Testis (tissue), 3 donors: ENCODE data around the gene TRIP4. TPM values are rescaled to one million over a fixed set of nuclear protein-coding genes. Genes with fewer than 3 reads are reported as not detected.

Experiments used
- DNase-seq: peaks from one replicate; pipeline ENCODE4 v3.0.0-alpha.2; 2019
- H3K27ac ChIP-seq, 2 donors: fragments of 200-600 bp; sonication (generic); one replicate each; pipeline ENCODE4 v1.5.1; 2019
- H3K27me3 ChIP-seq: fragments of 200-600 bp; sonication (generic); one replicate; pipeline ENCODE4 v1.5.1; 2019
- H3K36me3 ChIP-seq: fragments of 200-600 bp; sonication (generic); one replicate; pipeline ENCODE4 v1.5.1; 2017; ENCODE audit warnings: low read depth; ENCODE audit errors: missing control alignments
- H3K4me1 ChIP-seq: fragments of 200-600 bp; sonication (generic); one replicate; pipeline ENCODE4 v1.5.1; 2019
- H3K4me3 ChIP-seq, 2 donors: fragments of 200-600 bp; sonication (generic); one replicate each; pipeline ENCODE4 v1.5.1; 2017 to 2019
- H3K9me3 ChIP-seq: fragments of 200-600 bp; sonication (generic); one replicate; pipeline ENCODE4 v1.5.1; 2017
- CTCF ChIP-seq, 3 experiments: fragments of 450-650 bp in 2 of 3; fragments of 200-600 bp in 1 of 3; sonication (generic) in 1 of 3; IDR thresholded peaks; one replicate each; pipeline ENCODE4 v1.5.1; 2016 to 2019; ENCODE audit warnings: antibody characterized with exemption in 3 of 3, mild to moderate bottlenecking in 2 of 3, moderate library complexity in 1 of 3
- POLR2A ChIP-seq: fragments of 450-650 bp; IDR thresholded peaks from one replicate; pipeline ENCODE4 v1.6.1; 2017; ENCODE audit warnings: antibody characterized with exemption, mild to moderate bottlenecking, moderate library complexity
- WGBS, 2 donors: methylation state at CpG; one replicate each; pipeline ENCODE4 v1.1.5; 2018; 5-methylcytosine and 5-hydroxymethylcytosine counted together
- intact Hi-C: fragments of 100-400 bp; cut with DNase I; formaldehyde crosslinking; loops from one replicate; pipeline ENCODE4 v1.15.1; 2023; ENCODE audit warnings: low total_unique reads
- polyA plus RNA-seq: library from polyadenylated mRNA; stranded (reverse); fragments of 350-450 nt; fragmentation: Illumina TruSeq; extraction: RNeasy Lipid Tissue Mini Kit (QIAGEN cat#74804); gene quantifications from one replicate; pipeline ENCODE4 v1.2.3, GENCODE V29; 2014; ENCODE audit warnings: low read depth, low replicate concordance; ENCODE audit not compliant: insufficient read depth
- total RNA-seq, 2 donors: library from RNA; depleted of rRNA; stranded (reverse); fragments of >200 nt; gene quantifications; one replicate each; pipeline ENCODE4 v1.2.3, GENCODE V29; 2016

The TRIP4 gene
- total and polyA plus RNA-seq, 3 donors from 2014 or later: 17.1 to 23.4 (median 19.4) TPM

GRCh38 chr15:64396789-64397188 lies 9.2 kb downstream of the TRIP4 start:
- intact Hi-C loops: no loop called here
- no peak overlapping the region for H3K4me3 ChIP-seq
- TF ChIP-seq CTCF (IDR thresholded peaks at IDR 0.05): no peak
- no peak for TF ChIP-seq POLR2A
- H3K36me3 ChIP-seq: no peaks in the 10 kb centered on the region
- H3K4me1 ChIP-seq: no peaks in the 10 kb centered on the region
- DNase-seq: no peak
- H3K9me3 ChIP-seq: no peaks in the 10 kb centered on the region
- 94 to 97% methylated on average over 5 of the region's 5 CpGs for WGBS, 2 donors
- no peak overlapping the region for H3K27ac ChIP-seq
- H3K27me3 ChIP-seq: no peaks in the 10 kb centered on the region

- H3K4me1 ChIP-seq: no peaks in the 10 kb centered on the region
- no peak for DNase-seq
- intact Hi-C loops: no loop called here
- no peaks in the 10 kb centered on the region for H3K36me3 ChIP-seq
- no peaks in the 10 kb centered on the region for H3K9me3 ChIP-seq
- H3K4me3 ChIP-seq: no peak overlapping the region
- WGBS, 2 donors: 97 to 98% methylated on average over 2 of the region's 2 CpGs
- no peak overlapping the region for H3K27ac ChIP-seq
- TF ChIP-seq POLR2A (no peak), CTCF (IDR thresholded peaks at IDR 0.05) (no peak)
- no peaks in the 10 kb centered on the region for H3K27me3 ChIP-seq
Observed at GRCh38 chr15:64398575-64398974, 10.9 kb downstream of the TRIP4 start.

GRCh38 chr15:64400583-64400982 lies 12.9 kb downstream of the TRIP4 start:
- DNase-seq: no peak

GRCh38 chr15:64412216-64412615 lies 24.6 kb downstream of the TRIP4 start:
- intact Hi-C loops: no loop called here
- no peaks in the 10 kb centered on the region for H3K36me3 ChIP-seq
- WGBS, 2 donors: 93 to 95% methylated on average over 2 of the region's 2 CpGs
- H3K9me3 ChIP-seq: no peaks in the 10 kb centered on the region
- no peak for DNase-seq
- no peaks in the 10 kb centered on the region for H3K4me1 ChIP-seq
- no peaks in the 10 kb centered on the region for H3K27me3 ChIP-seq
- no peak overlapping the region for H3K4me3 ChIP-seq
- TF ChIP-seq CTCF (IDR thresholded peaks at IDR 0.05): no peak
- TF ChIP-seq POLR2A: no peak
- no peak overlapping the region for H3K27ac ChIP-seq

More at GRCh38 chr15:64400583-64400982, 12.9 kb downstream of the TRIP4 start:
- Histone ChIP-seq H3K27me3 (no peaks in the 10 kb centered on the region), H3K9me3 (no peaks in the 10 kb centered on the region), H3K36me3 (no peaks in the 10 kb centered on the region), H3K4me1 (no peaks in the 10 kb centered on the region), H3K27ac (no peak overlapping the region), H3K4me3 (no peak overlapping the region)
- TF ChIP-seq POLR2A: no peak
- 92 to 99% methylated on average over 2 of the region's 2 CpGs for WGBS, 2 donors
- intact Hi-C loops: no loop called here

GRCh38 chr15:64422697-64423096 lies 35.1 kb downstream of the TRIP4 start:
- H3K4me3 ChIP-seq: no peak overlapping the region
- no peak for DNase-seq
- no peaks in the 10 kb centered on the region for H3K4me1 ChIP-seq
- H3K27me3 ChIP-seq: no peaks in the 10 kb centered on the region
- peaks cover 1% of the 10 kb centered on the region for H3K36me3 ChIP-seq
- WGBS, 2 donors: 85 to 95% methylated on average over 2 of the region's 2 CpGs
- H3K27ac ChIP-seq: no peak overlapping the region
- intact Hi-C loops: loop anchor here (10.0 kb wide), 1 partner anchor 262 kb away; no protein-coding TSS in a partner anchor
- no peaks in the 10 kb centered on the region for H3K9me3 ChIP-seq
- TF ChIP-seq POLR2A (no peak), CTCF (IDR thresholded peaks at IDR 0.05) (no peak)
